GM19043 (cell line): Measurements from ENCODE around the gene FOXJ3.

Experiments
- ATAC-seq: cut with Tn5 transposase; IDR thresholded peaks from one replicate; pipeline ENCODE4 v1.9.1; 2021; ENCODE audit warnings: low read depth; ENCODE audit not compliant: unreplicated experiment

Gene FOXJ3

GRCh38 chr1:42198251-42198650 is 136.8 kb downstream of the FOXJ3 start:
- ATAC-seq, result no peak

GRCh38 chr1:42195841-42196240 is 139.2 kb downstream of the FOXJ3 start:
- ATAC-seq, result no peak

GRCh38 chr1:42192106-42192505 is 142.9 kb downstream of the FOXJ3 start:
- no peak for ATAC-seq

- ATAC-seq, result no peak
Observed at GRCh38 chr1:42191319-42191718, 143.7 kb downstream of the FOXJ3 start.

- no peak for ATAC-seq
Observed at GRCh38 chr1:42189931-42190853, 144.8 kb downstream of the FOXJ3 start.

GRCh38 chr1:42186152-42186551 is 148.9 kb downstream of the FOXJ3 start:
- no peak for ATAC-seq

GRCh38 chr1:42184616-42185015 is 150.4 kb downstream of the FOXJ3 start:
- ATAC-seq, result no peak

GRCh38 chr1:42183957-42184268 is 151.1 kb downstream of the FOXJ3 start:
- ATAC-seq, result no peak

GRCh38 chr1:42183210-42183956 is 151.7 kb downstream of the FOXJ3 start:
- no peak for ATAC-seq

GRCh38 chr1:42181687-42182086 is 153.3 kb downstream of the FOXJ3 start:
- no peak for ATAC-seq

GRCh38 chr1:42179900-42180329 is 155.1 kb downstream of the FOXJ3 start:
- no peak for ATAC-seq

GRCh38 chr1:42179275-42179674 is 155.8 kb downstream of the FOXJ3 start:
- no peak for ATAC-seq

- no peak for ATAC-seq
Observed at GRCh38 chr1:42178249-42178648, 156.8 kb downstream of the FOXJ3 start.

GRCh38 chr1:42177541-42177981 is 157.5 kb downstream of the FOXJ3 start:
- no peak for ATAC-seq

GRCh38 chr1:42176902-42177519 is 158.0 kb downstream of the FOXJ3 start:
- ATAC-seq, result no peak

- ATAC-seq, result no peak
Observed at GRCh38 chr1:42175314-42176054, 159.6 kb downstream of the FOXJ3 start.

GRCh38 chr1:42173961-42174735 is 160.9 kb downstream of the FOXJ3 start:
- no peak for ATAC-seq

- ATAC-seq, result no peak
Observed at GRCh38 chr1:42173155-42173933, 161.7 kb downstream of the FOXJ3 start.
